ENCODE results near the gene NAA16.

The NAA16 gene

GRCh38 chr13:41307884-41308640 is 3.0 kb upstream of the NAA16 start:
- H3K4me3 ChIP-seq (ENCODE audit: low read depth, low read length): no peak overlapping the region
- no peak for DNase-seq (ENCODE audit: low read depth)
- TF ChIP-seq CTCF (IDR thresholded peaks at IDR 0.05; ENCODE audit: low read depth, low read length) (no peak), MYC (IDR thresholded peaks at IDR 0.05; ENCODE audit: low read depth, low read length) (no peak), POLR2A (IDR thresholded peaks at IDR 0.05; ENCODE audit: extremely low read depth, insufficient read length) (no peak)
- TF ChIP-seq, protein P1, sequence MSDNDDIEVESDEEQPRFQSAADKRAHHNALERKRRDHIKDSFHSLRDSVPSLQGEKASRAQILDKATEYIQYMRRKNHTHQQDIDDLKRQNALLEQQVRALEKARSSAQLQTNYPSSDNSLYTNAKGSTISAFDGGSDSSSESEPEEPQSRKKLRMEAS (IDR thresholded peaks at IDR 0.05; ENCODE audit: low read depth, low read length): no peak

DNA sequence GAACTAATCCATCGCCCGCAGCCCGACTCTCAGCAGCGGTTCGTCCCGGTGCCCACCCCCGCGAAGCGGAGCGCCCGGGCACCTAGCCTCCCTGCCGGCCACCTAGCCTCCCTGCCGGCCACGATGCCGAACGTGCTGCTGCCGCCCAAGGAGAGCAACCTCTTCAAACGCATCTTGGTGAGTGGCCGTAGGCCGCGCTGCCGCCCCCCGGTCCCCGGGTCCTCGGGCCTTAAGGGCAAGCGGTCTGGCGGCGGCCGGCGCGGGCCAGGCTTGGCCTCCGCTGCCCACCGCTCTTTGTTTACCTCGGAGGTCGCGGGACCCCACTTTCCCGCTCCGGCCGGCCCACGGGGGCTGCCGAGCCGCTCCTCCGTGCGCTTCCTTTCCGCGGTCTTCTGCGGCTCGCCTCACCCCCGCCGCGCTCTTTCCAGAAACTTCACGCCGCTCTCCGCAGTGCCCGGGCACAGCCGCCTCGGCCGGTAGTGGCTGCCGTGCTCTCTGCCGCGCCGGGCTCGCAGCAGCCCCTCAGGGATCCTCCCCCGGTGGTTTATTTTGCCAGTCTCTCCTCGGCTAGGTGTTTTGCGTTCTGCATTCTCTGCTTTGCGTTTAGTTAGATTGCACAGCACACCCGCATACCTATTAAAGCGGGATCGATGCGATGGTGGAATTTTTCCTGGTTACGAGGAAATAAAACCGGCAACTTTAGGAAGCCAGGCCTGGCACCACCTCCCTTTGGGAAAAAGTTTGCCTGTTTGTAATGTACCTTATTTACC is 524 bp downstream of the NAA16 start:
- H3K4me3 ChIP-seq (ENCODE audit: low read depth, low read length): peak overlapping the region; percentile 94
- TF ChIP-seq, protein P1 (IDR thresholded peaks at IDR 0.05; ENCODE audit: low read depth, low read length): no peak
- no peak; the same call in 1 of the 2 replicates for TF ChIP-seq MYC (IDR thresholded peaks at IDR 0.05; ENCODE audit: low read depth, low read length)
- no peak for TF ChIP-seq POLR2A (IDR thresholded peaks at IDR 0.05; ENCODE audit: extremely low read depth, insufficient read length)
- no peak for TF ChIP-seq CTCF (IDR thresholded peaks at IDR 0.05; ENCODE audit: low read depth, low read length)
- peak; percentile 64 for DNase-seq (ENCODE audit: low read depth)

- peak; percentile 55 for DNase-seq (ENCODE audit: low read depth)
- peak overlapping the region; percentile 94 for H3K4me3 ChIP-seq (ENCODE audit: low read depth, low read length)
- TF ChIP-seq, protein P1 (IDR thresholded peaks at IDR 0.05; ENCODE audit: low read depth, low read length): peak; percentile 76
- TF ChIP-seq POLR2A (IDR thresholded peaks at IDR 0.05; ENCODE audit: extremely low read depth, insufficient read length): no peak
Measured at GRCh38 chr13:41312176-41312500, 1.1 kb downstream of the NAA16 start.

- TF ChIP-seq POLR2A (IDR thresholded peaks at IDR 0.05; ENCODE audit: extremely low read depth, insufficient read length): no peak
- TF ChIP-seq CTCF (IDR thresholded peaks at IDR 0.05; ENCODE audit: low read depth, low read length): no peak
- no peak for TF ChIP-seq MYC (IDR thresholded peaks at IDR 0.05; ENCODE audit: low read depth, low read length)
- TF ChIP-seq, protein P1 (IDR thresholded peaks at IDR 0.05; ENCODE audit: low read depth, low read length): no peak
- H3K4me3 ChIP-seq (ENCODE audit: low read depth, low read length): no peak overlapping the region
- DNase-seq (ENCODE audit: low read depth): no peak
Measured at GRCh38 chr13:41313117-41313516, 2.0 kb downstream of the NAA16 start.

DNA sequence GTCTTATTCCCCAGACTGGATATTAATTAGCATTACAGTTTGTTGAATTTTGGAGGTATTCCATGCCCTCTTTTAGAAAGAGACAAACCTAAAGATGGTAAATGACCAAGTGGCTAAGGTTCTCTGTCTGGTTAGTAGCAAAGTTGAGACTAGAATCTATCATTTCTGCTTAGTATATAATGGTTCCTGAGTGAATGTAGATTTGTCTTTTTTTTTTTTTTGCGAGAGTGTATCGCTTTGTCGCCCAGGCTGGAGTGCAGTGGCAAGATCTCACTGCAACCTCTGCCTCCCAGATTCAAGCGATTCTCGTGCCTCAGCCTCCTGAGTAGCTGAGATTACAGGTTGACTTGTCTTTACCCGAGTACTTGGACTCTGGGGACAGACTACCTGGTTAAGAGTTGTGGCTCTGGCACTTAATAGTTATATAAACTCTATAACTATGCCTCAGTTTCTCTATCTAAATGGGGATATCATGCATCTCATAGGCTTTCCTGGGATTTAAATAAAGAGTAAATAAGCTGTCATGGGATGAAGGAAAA is 2.7 kb downstream of the NAA16 start:
- DNase-seq (ENCODE audit: low read depth): no peak
- no peak for TF ChIP-seq CTCF (IDR thresholded peaks at IDR 0.05; ENCODE audit: low read depth, low read length)
- no peak for TF ChIP-seq MYC (IDR thresholded peaks at IDR 0.05; ENCODE audit: low read depth, low read length)
- no peak for TF ChIP-seq POLR2A (IDR thresholded peaks at IDR 0.05; ENCODE audit: extremely low read depth, insufficient read length)
- TF ChIP-seq, protein P1 (IDR thresholded peaks at IDR 0.05; ENCODE audit: low read depth, low read length): no peak
- H3K4me3 ChIP-seq (ENCODE audit: low read depth, low read length): no peak overlapping the region

Data from NB4 (cell line).